CD4-positive, CD25-positive, alpha-beta regulatory T cell (primary cell): ENCODE data around the gene P2RX4. TPM values are rescaled to one million over a fixed set of nuclear protein-coding genes. Genes with fewer than 3 reads are reported as not detected.
"Not testable (repeated sequence)": the region's sequence is repeated elsewhere in the genome, so short reads cannot be mapped to it uniquely, and the experiment has no call there.

ENCODE experiments used
- ATAC-seq, 2 donors: fragments of 150-1000 bp; cut with Tn5 transposase; one replicate each; pipeline ENCODE4 v1.10.0; 2021; ENCODE audit warnings: low read depth in 2 of 2, moderate number of reproducible peaks in 2 of 2, moderate library complexity in 1 of 2
- DNase-seq, 3 donors: peaks; one replicate each; pipeline versions ENCODE4 v3.0.0 to v3.0.0-alpha.2; 2012 to 2022; ENCODE audit warnings: mixed read lengths in 1 of 3
- H3K27ac ChIP-seq: one replicate; pipeline ENCODE4 v1.7.0; 2013; ENCODE audit warnings: mild to moderate bottlenecking, low read length; ENCODE audit not compliant: insufficient read depth, poor library complexity, severe bottlenecking
- H3K27me3 ChIP-seq: one replicate; pipeline ENCODE4 v1.7.0; 2013; ENCODE audit warnings: low read length; ENCODE audit not compliant: control insufficient read depth, insufficient read depth
- H3K36me3 ChIP-seq: one replicate; pipeline ENCODE4 v1.7.0; 2013; ENCODE audit warnings: mild to moderate bottlenecking, low read length, moderate library complexity; ENCODE audit not compliant: control insufficient read depth, insufficient read depth
- H3K4me1 ChIP-seq: 2 replicates; pipeline ENCODE4 v1.7.0; 2013; ENCODE audit warnings: mild to moderate bottlenecking, low read length; ENCODE audit not compliant: insufficient read depth, control insufficient read depth, poor library complexity, severe bottlenecking
- H3K4me3 ChIP-seq: one replicate; pipeline ENCODE4 v1.7.0; 2013; ENCODE audit warnings: low read depth, mild to moderate bottlenecking, low read length, moderate library complexity
- H3K9me3 ChIP-seq, 2 experiments: 1 replicate in 1 of 2; 2 replicates in 1 of 2; pipeline ENCODE4 v1.7.0; 2013; ENCODE audit warnings: low read length in 2 of 2, mild to moderate bottlenecking in 1 of 2, moderate library complexity in 1 of 2; ENCODE audit not compliant: control insufficient read depth in 2 of 2
- H3K27ac Mint-ChIP-seq, 3 donors: one replicate each; pipeline ENCODE4 v1.8.0; 2020 to 2022; ENCODE audit warnings: mild to moderate bottlenecking in 3 of 3, mixed read lengths in 3 of 3, moderate library complexity in 2 of 3
- H3K27me3 Mint-ChIP-seq: one replicate; pipeline ENCODE4 v1.8.0; 2022; ENCODE audit warnings: mild to moderate bottlenecking, mixed read lengths
- H3K36me3 Mint-ChIP-seq: one replicate; pipeline ENCODE4 v1.8.0; 2020; ENCODE audit warnings: mixed read lengths
- H3K4me1 Mint-ChIP-seq, 4 donors: one replicate each; pipeline ENCODE4 v1.8.0; 2020 to 2022; ENCODE audit warnings: mixed read lengths in 4 of 4, mild to moderate bottlenecking in 1 of 4
- H3K4me3 Mint-ChIP-seq, 4 donors: one replicate each; pipeline ENCODE4 v1.8.0; 2020 to 2022; ENCODE audit warnings: mild to moderate bottlenecking in 4 of 4, mixed read lengths in 4 of 4, moderate library complexity in 3 of 4
- H3K9me3 Mint-ChIP-seq, 7 donors: one replicate each; pipeline ENCODE4 v1.8.0; 2020 to 2022; ENCODE audit warnings: mixed read lengths in 7 of 7, mild to moderate bottlenecking in 3 of 7, moderate library complexity in 2 of 7
- polyA plus RNA-seq, 4 donors: library from polyadenylated mRNA; unstranded; fragments of 300-500 nt; fragmentation: Illumina TruSeq; gene quantifications; one replicate each; pipeline ENCODE4 v1.2.3, GENCODE V29; 2021
- total RNA-seq: library from RNA; stranded (reverse); gene quantifications from one replicate; pipeline ENCODE4 v1.2.3, GENCODE V29; 2022

Gene P2RX4
- total and polyA plus RNA-seq, 5 donors from 2014 or later = 27.8 to 38.1 (median 28.5) TPM

GRCh38 chr12:121203482-121203881 lies 6.4 kb upstream of the P2RX4 start:
- Mint-ChIP-seq H3K4me1 (peaks cover 0 to 5% (median 2%) of the 10 kb centered on the region in 4 donors), H3K9me3 (no peaks in the 10 kb centered on the region), H3K4me3 (no peak overlapping the region), H3K27ac (no peak overlapping the region), H3K27me3 (peaks cover 19% of the 10 kb centered on the region), H3K36me3 (no peaks in the 10 kb centered on the region)
- Histone ChIP-seq H3K4me1 (no peaks in the 10 kb centered on the region), H3K36me3 (no peaks in the 10 kb centered on the region), H3K27ac (no peak overlapping the region), H3K27me3 (no peaks in the 10 kb centered on the region), H3K4me3 (no peak overlapping the region), H3K9me3 (no peaks in the 10 kb centered on the region)
- no peak for DNase-seq
- no peak for ATAC-seq

DNA sequence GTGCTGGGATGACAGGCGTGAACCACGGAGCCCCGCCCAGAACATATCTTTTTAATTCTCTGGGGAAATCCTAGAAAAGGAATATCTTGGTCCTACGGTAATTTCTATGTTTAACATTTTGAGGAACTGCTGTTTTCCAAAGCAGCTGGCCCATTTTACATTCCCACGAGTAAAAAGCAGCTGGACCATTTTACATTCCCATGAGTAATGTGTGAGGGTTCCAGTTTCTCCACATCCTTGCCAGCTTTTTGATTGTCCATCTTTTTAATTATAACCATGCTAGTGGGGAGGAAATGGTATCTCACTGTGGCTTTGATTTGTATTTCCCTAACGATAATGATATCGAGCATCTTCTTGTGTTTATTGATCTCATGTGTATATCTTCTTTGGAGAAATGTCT lies 4.4 kb upstream of the P2RX4 start:
- Histone ChIP-seq H3K4me1 (peaks cover 5% of the 10 kb centered on the region), H3K4me3 (no peak overlapping the region), H3K9me3 (no peaks in the 10 kb centered on the region), H3K36me3 (no peaks in the 10 kb centered on the region), H3K27me3 (no peaks in the 10 kb centered on the region), H3K27ac (no peak overlapping the region)
- no peak for ATAC-seq
- H3K36me3 Mint-ChIP-seq = no peaks in the 10 kb centered on the region
- no peak for DNase-seq
- H3K9me3 Mint-ChIP-seq = no peaks in the 10 kb centered on the region
- H3K4me1 Mint-ChIP-seq = peaks cover 2 to 5% (median 5%) of the 10 kb centered on the region in 4 donors
- peak overlapping the region in 1 of 4 donors; percentile 41 for H3K4me3 Mint-ChIP-seq
- H3K27ac Mint-ChIP-seq = no peak overlapping the region
- H3K27me3 Mint-ChIP-seq = peaks cover 20% of the 10 kb centered on the region

GRCh38 chr12:121208571-121208970 lies 1.4 kb upstream of the P2RX4 start:
- H3K4me3 ChIP-seq, H3K27me3 Mint-ChIP-seq, H3K27ac ChIP-seq, H3K9me3 Mint-ChIP-seq, H3K36me3 ChIP-seq, DNase-seq, H3K36me3 Mint-ChIP-seq, ATAC-seq, H3K9me3 ChIP-seq, H3K27me3 ChIP-seq: not testable (repeated sequence)
- Mint-ChIP-seq H3K27ac (peak overlapping the region in 2 of 3 donors; percentile 47 to 51), H3K4me3 (peak overlapping the region; percentile 81 to 93 (median 85)), H3K4me1 (peaks cover 4 to 27% (median 13%) of the 10 kb centered on the region in 4 donors)
- H3K4me1 ChIP-seq = peaks cover 10% of the 10 kb centered on the region

DNA sequence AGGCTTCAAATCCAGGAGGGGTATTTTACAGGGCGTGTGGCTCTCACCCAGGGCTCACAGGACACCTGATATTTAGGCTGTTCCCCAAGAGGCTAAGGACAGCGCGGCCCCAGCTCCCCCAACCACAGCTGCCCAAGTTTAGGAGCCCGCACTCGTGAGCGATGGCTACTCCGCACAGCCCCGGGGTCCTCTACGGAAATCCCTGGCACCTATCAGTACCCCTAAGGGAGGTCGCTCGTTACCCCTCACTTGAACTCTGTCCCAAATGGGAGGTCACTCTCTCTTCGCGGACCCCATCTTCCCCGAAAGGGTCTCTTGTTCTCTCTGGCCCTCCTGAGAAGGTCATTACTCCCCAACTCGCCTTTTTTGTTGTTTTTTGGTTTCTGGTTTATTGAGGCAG lies 708 bp upstream of the P2RX4 start:
- Mint-ChIP-seq H3K36me3 (no peaks in the 10 kb centered on the region), H3K4me3 (peak overlapping the region; percentile 81 to 93 (median 87)), H3K27ac (peak overlapping the region; percentile 63 to 97 (median 89)), H3K27me3 (peaks cover 8% of the 10 kb centered on the region), H3K4me1 (peaks cover 6 to 29% (median 16%) of the 10 kb centered on the region in 4 donors), H3K9me3 (no peaks in the 10 kb centered on the region)
- Histone ChIP-seq H3K27me3 (no peaks in the 10 kb centered on the region), H3K4me3 (peak overlapping the region; percentile 30), H3K4me1 (peaks cover 16% of the 10 kb centered on the region), H3K36me3 (no peaks in the 10 kb centered on the region), H3K27ac (peak overlapping the region; percentile 88), H3K9me3 (no peaks in the 10 kb centered on the region)
- DNase-seq = no peak
- ATAC-seq = no peak

DNA sequence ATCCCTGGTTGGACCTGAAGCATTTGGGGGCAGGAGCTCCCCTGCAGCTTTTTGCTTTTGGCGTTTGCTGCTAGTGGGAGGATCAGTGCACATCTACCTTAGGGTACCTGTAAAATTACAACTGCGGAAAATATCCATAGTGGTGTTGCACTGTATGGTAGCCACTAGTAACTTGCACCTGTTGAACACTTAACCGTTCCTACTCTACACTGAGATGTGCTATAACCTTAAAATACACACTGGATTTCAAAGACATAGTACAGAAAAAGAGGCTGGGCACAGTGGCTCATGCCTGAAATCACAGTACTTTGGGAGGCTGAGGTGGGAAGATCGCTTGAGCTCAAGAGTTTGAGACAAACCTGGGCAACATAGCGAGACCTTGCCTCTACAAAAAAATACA lies 2.9 kb downstream of the P2RX4 start:
- no peaks in the 10 kb centered on the region for H3K27me3 ChIP-seq
- Mint-ChIP-seq H3K36me3 (no peaks in the 10 kb centered on the region), H3K27me3 (peaks cover 5% of the 10 kb centered on the region), H3K9me3 (no peaks in the 10 kb centered on the region), H3K27ac (peak overlapping the region in 1 of 3 donors; percentile 49), H3K4me3 (peak overlapping the region in 3 of 4 donors; percentile 4 to 93 (median 58)), H3K4me1 (peaks cover 6 to 43% (median 26%) of the 10 kb centered on the region in 4 donors)
- no peak overlapping the region for H3K27ac ChIP-seq
- peaks cover 29% of the 10 kb centered on the region for H3K4me1 ChIP-seq
- ATAC-seq (no peak), DNase-seq (no peak)
- no peaks in the 10 kb centered on the region for H3K9me3 ChIP-seq
- peaks cover 12% of the 10 kb centered on the region for H3K36me3 ChIP-seq
- no peak overlapping the region for H3K4me3 ChIP-seq

GRCh38 chr12:121214166-121214777 lies 4.3 kb downstream of the P2RX4 start:
- Mint-ChIP-seq H3K27ac (peak overlapping the region; percentile 9 to 40 (median 11)), H3K9me3 (no peaks in the 10 kb centered on the region), H3K27me3 (no peaks in the 10 kb centered on the region), H3K4me1 (peaks cover 6 to 40% (median 26%) of the 10 kb centered on the region in 4 donors), H3K4me3 (peak overlapping the region in 3 of 4 donors; percentile 8 to 72 (median 34)), H3K36me3 (peaks cover 5% of the 10 kb centered on the region)
- Histone ChIP-seq H3K36me3 (peaks cover 23% of the 10 kb centered on the region), H3K9me3 (no peaks in the 10 kb centered on the region), H3K4me3 (peak overlapping the region; percentile 0), H3K27ac (peak overlapping the region; percentile 16), H3K27me3 (no peaks in the 10 kb centered on the region), H3K4me1 (peaks cover 28% of the 10 kb centered on the region)
- peak in 1 of 2 donors; percentile 7 for ATAC-seq
- DNase-seq = peak in 1 of 3 donors; percentile 46

DNA sequence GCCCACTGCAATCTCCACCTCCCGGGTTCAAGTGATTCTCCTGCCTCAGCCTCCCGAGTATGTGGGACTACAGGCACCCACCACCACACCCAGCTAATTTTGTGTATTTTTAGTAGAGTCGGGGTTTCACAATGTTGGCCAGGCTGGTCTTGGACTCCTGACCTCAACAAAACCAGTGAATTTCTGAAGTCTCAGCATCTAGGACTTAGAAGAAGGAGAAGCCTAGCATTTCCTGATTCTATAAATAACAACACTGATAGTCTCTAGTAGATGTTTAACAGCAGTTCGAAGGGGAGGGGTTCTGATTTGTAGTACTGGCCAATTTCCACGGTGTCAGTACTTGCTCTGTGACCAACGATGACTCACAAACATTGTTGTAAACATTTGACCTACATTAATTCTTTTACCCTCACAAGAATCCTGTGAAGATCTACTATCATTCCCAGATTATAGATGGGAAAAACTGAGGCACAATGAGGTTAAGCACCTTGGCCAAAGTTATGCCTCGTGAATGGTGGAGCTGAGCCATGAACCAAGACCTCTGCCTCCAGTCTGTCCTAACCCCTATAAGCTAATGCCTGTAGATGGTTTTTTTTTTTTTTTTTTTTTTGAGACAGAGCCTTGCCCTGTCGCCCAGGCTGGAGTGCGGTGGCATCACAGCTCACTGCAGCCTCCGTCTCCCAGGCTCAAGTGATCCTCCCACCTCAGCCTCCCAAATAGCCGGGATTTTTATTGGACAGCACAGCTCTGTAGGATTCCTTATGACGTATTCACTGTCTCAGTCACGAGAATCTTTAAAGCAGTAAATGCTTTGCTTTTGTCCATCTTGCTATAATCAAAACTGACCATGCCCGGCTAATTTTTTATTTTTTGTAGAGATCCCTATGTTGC lies 5.2 kb downstream of the P2RX4 start:
- peak overlapping the region in 1 of 4 donors; percentile 12 for H3K4me3 Mint-ChIP-seq
- H3K27me3 ChIP-seq = no peaks in the 10 kb centered on the region
- H3K27me3 Mint-ChIP-seq = no peaks in the 10 kb centered on the region
- peak overlapping the region; percentile 16 for H3K27ac ChIP-seq
- DNase-seq = no peak
- peaks cover 5% of the 10 kb centered on the region for H3K36me3 Mint-ChIP-seq
- peaks cover 23% of the 10 kb centered on the region for H3K36me3 ChIP-seq
- no peaks in the 10 kb centered on the region for H3K9me3 ChIP-seq
- peak overlapping the region; percentile 9 to 65 (median 18) for H3K27ac Mint-ChIP-seq
- peaks cover 25% of the 10 kb centered on the region for H3K4me1 ChIP-seq
- H3K4me3 ChIP-seq = no peak overlapping the region
- H3K9me3 Mint-ChIP-seq = no peaks in the 10 kb centered on the region
- ATAC-seq = no peak
- H3K4me1 Mint-ChIP-seq = peaks cover 6 to 38% (median 24%) of the 10 kb centered on the region in 4 donors
